ENCODE data around the gene DHPS. TPM values are rescaled to one million over a fixed set of nuclear protein-coding genes. Genes with fewer than 3 reads are reported as not detected.

The DHPS gene
- total and polyA plus RNA-seq, 2 of the 13 experiments (the other 11 are each of a cell fraction or from before 2014, with no cell fraction given) = 43.3 to 84.3 TPM

- TF ChIP-seq ZC3H4 (CRISPR knock-in tag; IDR thresholded peaks at IDR 0.05; ENCODE audit: borderline replicate concordance) (peak; percentile 45; the same call in 1 of the 2 replicates), CEBPZ (IDR thresholded peaks at IDR 0.05; ENCODE audit: low read length) (no peak), SAP130 (CRISPR knock-in tag; IDR thresholded peaks at IDR 0.05; ENCODE audit: low read depth) (peak; percentile 80), BRCA1 (CRISPR knock-in tag; IDR thresholded peaks at IDR 0.05) (no peak), RARA (CRISPR knock-in tag; IDR thresholded peaks at IDR 0.05) (0 out of 2 replicates have a peak, but pooled peaks have one; percentile 3), FOXK1 (CRISPR knock-in tag; IDR thresholded peaks at IDR 0.05; ENCODE audit: borderline replicate concordance, low read depth) (peak; percentile 69; the same call in 1 of the 2 replicates), KDM5A (IDR thresholded peaks at IDR 0.05; ENCODE audit: borderline replicate concordance, low read length) (peak; percentile 92; the same call in 1 of the 2 replicates), TOPORS (CRISPR knock-in tag; IDR thresholded peaks at IDR 0.05) (peak; percentile 58; the same call in 1 of the 2 replicates), ZNF557 (CRISPR knock-in tag; IDR thresholded peaks at IDR 0.05) (0 out of 2 replicates have a peak, but pooled peaks have one; percentile 74), ZNF34 (CRISPR knock-in tag; IDR thresholded peaks at IDR 0.05; ENCODE audit: borderline replicate concordance) (no peak), GFI1 (CRISPR knock-in tag; IDR thresholded peaks at IDR 0.05; ENCODE audit: borderline replicate concordance) (no peak; the same call in 1 of the 2 replicates), NAIF1 (CRISPR knock-in tag; IDR thresholded peaks at IDR 0.05; ENCODE audit: borderline replicate concordance) (no peak), ZFY (CRISPR knock-in tag; IDR thresholded peaks at IDR 0.05) (peak; percentile 93), HHEX (CRISPR knock-in tag; IDR thresholded peaks at IDR 0.05) (no peak), ETV5 (CRISPR knock-in tag; IDR thresholded peaks at IDR 0.05; ENCODE audit: borderline replicate concordance) (peak; percentile 59; the same call in 1 of the 2 replicates), TRIM22 (IDR thresholded peaks at IDR 0.05) (no peak), TBX2 (CRISPR knock-in tag; IDR thresholded peaks at IDR 0.05; ENCODE audit: borderline replicate concordance) (peak; percentile 80), EZH2 (conservative IDR thresholded peaks at IDR 0.05; ENCODE audit: low read depth, low read length) (no peak), FOXA1 (IDR thresholded peaks at IDR 0.05) (no peak), FOXA1 (CRISPR knock-in tag; IDR thresholded peaks at IDR 0.05) (no peak), KDM5B (CRISPR knock-in tag; IDR thresholded peaks at IDR 0.05; ENCODE audit: borderline replicate concordance) (peak; percentile 69; the same call in 1 of the 2 replicates)
- TF ChIP-seq, protein P1, sequence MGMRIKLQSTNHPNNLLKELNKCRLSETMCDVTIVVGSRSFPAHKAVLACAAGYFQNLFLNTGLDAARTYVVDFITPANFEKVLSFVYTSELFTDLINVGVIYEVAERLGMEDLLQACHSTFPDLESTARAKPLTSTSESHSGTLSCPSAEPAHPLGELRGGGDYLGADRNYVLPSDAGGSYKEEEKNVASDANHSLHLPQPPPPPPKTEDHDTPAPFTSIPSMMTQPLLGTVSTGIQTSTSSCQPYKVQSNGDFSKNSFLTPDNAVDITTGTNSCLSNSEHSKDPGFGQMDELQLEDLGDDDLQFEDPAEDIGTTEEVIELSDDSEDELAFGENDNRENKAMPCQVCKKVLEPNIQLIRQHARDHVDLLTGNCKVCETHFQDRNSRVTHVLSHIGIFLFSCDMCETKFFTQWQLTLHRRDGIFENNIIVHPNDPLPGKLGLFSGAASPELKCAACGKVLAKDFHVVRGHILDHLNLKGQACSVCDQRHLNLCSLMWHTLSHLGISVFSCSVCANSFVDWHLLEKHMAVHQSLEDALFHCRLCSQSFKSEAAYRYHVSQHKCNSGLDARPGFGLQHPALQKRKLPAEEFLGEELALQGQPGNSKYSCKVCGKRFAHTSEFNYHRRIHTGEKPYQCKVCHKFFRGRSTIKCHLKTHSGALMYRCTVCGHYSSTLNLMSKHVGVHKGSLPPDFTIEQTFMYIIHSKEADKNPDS (CRISPR knock-in tag; IDR thresholded peaks at IDR 0.05) = 0 out of 2 replicates have a peak, but pooled peaks have one; percentile 71
These were observed at the start of gene DHPS (continued) for GRCh38 chr19:12681074-12681987.
